Loucy (cell line): Measurements from ENCODE around the gene AKT1.
"Not testable (repeated sequence)": the region's sequence is repeated elsewhere in the genome, so short reads cannot be mapped to it uniquely, and the experiment has no call there.

Experiments used
- H2AFZ ChIP-seq: fragments of 200-600 bp; sonication (generic); 2 replicates; pipeline ENCODE4 v1.6.0; 2016; ENCODE audit warnings: antibody characterized with exemption, mild to moderate bottlenecking, low read length, moderate library complexity
- H3F3A ChIP-seq: fragments of 200-600 bp; 2 replicates; pipeline ENCODE4 v1.6.0; 2016; ENCODE audit warnings: antibody characterized with exemption, low read depth, mild to moderate bottlenecking
- H3K27me3 ChIP-seq: fragments of 200-600 bp; sonication (generic); 2 replicates; pipeline ENCODE4 v1.6.1; 2014; ENCODE audit warnings: low read length, mild to moderate bottlenecking; ENCODE audit not compliant: insufficient read depth, poor library complexity, severe bottlenecking
- H3K36me3 ChIP-seq: fragments of 200-600 bp; sonication (generic); 2 replicates; pipeline ENCODE4 v1.6.1; 2016; ENCODE audit warnings: low read length; ENCODE audit not compliant: insufficient read depth
- H3K4me1 ChIP-seq: fragments of 200-600 bp; sonication (generic); 2 replicates; pipeline ENCODE4 v1.5.1; 2014; ENCODE audit warnings: low read length, mild to moderate bottlenecking; ENCODE audit not compliant: insufficient read depth, poor library complexity, severe bottlenecking
- H3K4me2 ChIP-seq: fragments of 200-600 bp; sonication (generic); 2 replicates; pipeline ENCODE4 v1.6.0; 2014; ENCODE audit warnings: antibody characterized with exemption, low read length, low read depth, mild to moderate bottlenecking; ENCODE audit not compliant: poor library complexity, severe bottlenecking
- H3K4me3 ChIP-seq: fragments of 200-600 bp; sonication (generic); 2 replicates; pipeline ENCODE4 v1.5.1; 2014; ENCODE audit warnings: low read length, mild to moderate bottlenecking, mixed read lengths; ENCODE audit not compliant: poor library complexity, severe bottlenecking
- H3K79me2 ChIP-seq: fragments of 200-600 bp; sonication (generic); 2 replicates; pipeline ENCODE4 v1.6.1; 2014; ENCODE audit warnings: low read length; ENCODE audit not compliant: insufficient read depth
- H3K9ac ChIP-seq: fragments of 200-600 bp; sonication (generic); 2 replicates; pipeline ENCODE4 v1.6.0; 2014; ENCODE audit warnings: mild to moderate bottlenecking, low read depth, low read length, moderate library complexity; ENCODE audit not compliant: poor library complexity, severe bottlenecking
- H3K9me2 ChIP-seq: fragments of 200-600 bp; sonication (generic); replicated peaks from 2 replicates; pipeline ENCODE4 v1.6.1; 2016; ENCODE audit warnings: low read depth, low read length, mixed read lengths
- H3K9me3 ChIP-seq: fragments of 200-600 bp; sonication (generic); 2 replicates; pipeline ENCODE4 v1.6.1; 2014; ENCODE audit warnings: mild to moderate bottlenecking, antibody characterized with exemption, low read length, low read depth; ENCODE audit not compliant: insufficient read depth
- H4K20me1 ChIP-seq: fragments of 200-600 bp; sonication (generic); 2 replicates; pipeline ENCODE4 v1.6.0; 2014; ENCODE audit warnings: antibody characterized with exemption, low read length, mild to moderate bottlenecking; ENCODE audit not compliant: insufficient read depth, poor library complexity, severe bottlenecking
- CTCF ChIP-seq: fragments of 200-600 bp; sonication (generic); conservative IDR thresholded peaks from 2 replicates; pipeline ENCODE4 v1.5.1; 2014; ENCODE audit warnings: mild to moderate bottlenecking, antibody characterized with exemption, low read length
- EZH2phosphoT487 ChIP-seq: fragments of 200-600 bp; IDR thresholded peaks from 2 replicates; pipeline ENCODE4 v1.6.1; 2018; ENCODE audit warnings: antibody characterized with exemption, mild to moderate bottlenecking, moderate library complexity, borderline replicate concordance

Gene AKT1

GRCh38 chr14:104752423-104752734 lies 43.2 kb downstream of the AKT1 start:
- Histone ChIP-seq H3K79me2 (peaks cover 44% of the 10 kb centered on the region), H3K27me3 (no peaks in the 10 kb centered on the region), H4K20me1 (peaks cover 41% of the 10 kb centered on the region), H3K4me3 (peak overlapping the region; percentile 98), H3K9me2 (no peaks in the 10 kb centered on the region), H3K9me3 (no peaks in the 10 kb centered on the region), H3F3A (no peaks in the 10 kb centered on the region), H3K9ac (peak overlapping the region; percentile 98), H3K36me3 (peaks cover 13% of the 10 kb centered on the region; the same call in 1 of the 2 replicates), H3K4me2 (peak overlapping the region; percentile 93), H3K4me1 (peaks cover 42% of the 10 kb centered on the region), H2AFZ (peak overlapping the region; percentile 100)
- no peak for TF ChIP-seq CTCF
- no peak for TF ChIP-seq EZH2phosphoT487

- Histone ChIP-seq H3K9ac (peak overlapping the region; percentile 98), H3K9me2 (no peaks in the 10 kb centered on the region), H3K79me2 (peaks cover 38% of the 10 kb centered on the region), H4K20me1 (peaks cover 36% of the 10 kb centered on the region), H3K4me3 (peak overlapping the region; percentile 98), H2AFZ (peak overlapping the region; percentile 100), H3K9me3 (no peaks in the 10 kb centered on the region), H3K27me3 (no peaks in the 10 kb centered on the region), H3K4me1 (peaks cover 36% of the 10 kb centered on the region), H3F3A (no peaks in the 10 kb centered on the region), H3K36me3 (peaks cover 9% of the 10 kb centered on the region; the same call in 1 of the 2 replicates), H3K4me2 (peak overlapping the region; percentile 93)
- TF ChIP-seq EZH2phosphoT487 (no peak), CTCF (peak; percentile 70)
Observed at GRCh38 chr14:104751539-104752422, 43.8 kb downstream of the AKT1 start.

DNA sequence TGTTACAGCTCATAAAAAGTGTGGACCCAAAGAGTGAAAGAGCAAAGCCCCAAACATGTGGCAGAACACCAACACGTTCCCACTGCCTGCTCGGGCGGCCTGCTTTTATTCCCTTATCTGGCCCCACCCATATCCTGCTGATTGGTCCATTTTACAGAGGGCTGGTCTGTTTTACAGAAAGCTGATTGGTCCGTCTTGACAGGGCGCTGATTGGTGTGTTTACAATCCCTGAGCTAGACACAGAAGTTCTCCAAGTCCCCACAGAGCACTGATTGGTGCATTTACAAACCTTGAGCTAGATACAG lies 44.8 kb downstream of the AKT1 start:
- H2AFZ ChIP-seq, result not testable (repeated sequence)
- peaks cover 25% of the 10 kb centered on the region for H3K4me1 ChIP-seq

More for the DNA sequence above, 44.8 kb downstream of the AKT1 start:
- H3K36me3 ChIP-seq, H3K4me3 ChIP-seq, H3K4me2 ChIP-seq, H3F3A ChIP-seq, H3K27me3 ChIP-seq, H3K9me3 ChIP-seq, H3K9me2 ChIP-seq, H3K9ac ChIP-seq: not testable (repeated sequence)
- peaks cover 27% of the 10 kb centered on the region for H3K79me2 ChIP-seq
- peaks cover 25% of the 10 kb centered on the region for H4K20me1 ChIP-seq
